CD4-positive, alpha-beta T cell treated with Interleukin-17A for 1 hour (primary cell): ENCODE measurements around the gene SUMF1.
"Not testable (repeated sequence)": the region's sequence is repeated elsewhere in the genome, so short reads cannot be mapped to it uniquely, and the experiment has no call there.

Experiments used
- DNase-seq: peaks from one replicate; pipeline ENCODE4 v3.0.0-alpha.2; 2020

SUMF1 gene

GRCh38 chr3:4332574-4332973 lies 134.5 kb downstream of the SUMF1 start:
- DNase-seq, result no peak

GRCh38 chr3:4332111-4332510 lies 135.0 kb downstream of the SUMF1 start:
- DNase-seq, result no peak

GRCh38 chr3:4329806-4330205 lies 137.3 kb downstream of the SUMF1 start:
- not testable (repeated sequence) for DNase-seq

GRCh38 chr3:4326868-4327267 lies 140.2 kb downstream of the SUMF1 start:
- DNase-seq, result no peak

- no peak for DNase-seq
Measured at GRCh38 chr3:4323246-4324027, 143.6 kb downstream of the SUMF1 start.

- no peak for DNase-seq
Measured at GRCh38 chr3:4322635-4323034, 144.4 kb downstream of the SUMF1 start.

- no peak for DNase-seq
Measured at GRCh38 chr3:4321732-4322131, 145.3 kb downstream of the SUMF1 start.

- no peak for DNase-seq
Measured at GRCh38 chr3:4320096-4320911, 146.8 kb downstream of the SUMF1 start.

GRCh38 chr3:4314688-4315087 lies 152.4 kb downstream of the SUMF1 start:
- DNase-seq, result no peak

GRCh38 chr3:4313606-4314293 lies 153.3 kb downstream of the SUMF1 start:
- DNase-seq, result no peak

- DNase-seq, result no peak
Measured at GRCh38 chr3:4311496-4311895, 155.6 kb downstream of the SUMF1 start.
